Measurements from ENCODE around the gene P4HB.

The P4HB gene

DNA sequence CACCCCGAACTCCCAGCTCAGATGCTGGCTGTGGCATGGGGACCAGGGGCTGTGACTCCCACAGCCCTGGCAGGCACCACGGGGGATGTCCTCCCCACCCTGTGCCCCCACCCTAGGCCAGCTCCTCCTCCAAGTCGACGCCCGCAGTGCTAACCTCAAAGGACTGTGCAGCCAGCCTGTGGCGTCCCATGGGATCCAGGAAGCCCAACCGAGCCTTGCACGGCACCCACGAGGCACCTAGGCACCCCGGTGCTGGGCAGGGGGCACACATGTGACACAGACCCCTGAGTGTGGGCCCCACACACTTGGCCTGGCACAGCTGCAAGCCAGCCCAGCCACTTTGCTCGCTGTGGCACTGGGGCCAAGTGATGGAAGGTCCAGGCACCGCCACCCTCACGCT is 52.5 kb downstream of the P4HB start:
- DNase-seq = no peak

DNA sequence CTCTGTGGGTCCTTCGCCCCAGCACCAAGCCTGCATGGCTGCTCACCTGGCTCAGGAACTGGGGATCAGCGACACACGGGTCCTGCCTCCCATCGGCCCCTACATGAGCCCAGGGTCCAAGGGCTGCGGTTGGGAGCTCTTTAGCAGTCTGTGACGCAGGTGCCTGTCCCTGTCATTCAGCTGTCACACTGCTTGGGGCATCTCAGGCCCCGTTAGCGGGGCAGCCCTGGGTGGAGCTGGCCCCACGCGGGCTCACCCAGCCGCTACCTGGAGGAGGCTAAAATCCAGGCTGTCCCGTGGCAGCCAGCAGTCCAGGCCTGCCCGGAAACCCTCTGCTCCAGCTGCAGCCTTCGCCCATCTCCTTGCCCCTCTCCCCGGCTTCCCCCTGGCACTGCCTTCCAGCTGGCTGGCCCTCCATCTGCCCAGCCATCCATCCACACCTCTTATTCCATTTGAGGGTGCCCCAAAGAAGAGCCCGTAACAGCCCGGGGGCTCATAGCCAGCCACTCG is 53.1 kb downstream of the P4HB start:
- DNase-seq = no peak

GRCh38 chr17:81806461-81807209 is 53.7 kb downstream of the P4HB start:
- no peak for DNase-seq

DNA sequence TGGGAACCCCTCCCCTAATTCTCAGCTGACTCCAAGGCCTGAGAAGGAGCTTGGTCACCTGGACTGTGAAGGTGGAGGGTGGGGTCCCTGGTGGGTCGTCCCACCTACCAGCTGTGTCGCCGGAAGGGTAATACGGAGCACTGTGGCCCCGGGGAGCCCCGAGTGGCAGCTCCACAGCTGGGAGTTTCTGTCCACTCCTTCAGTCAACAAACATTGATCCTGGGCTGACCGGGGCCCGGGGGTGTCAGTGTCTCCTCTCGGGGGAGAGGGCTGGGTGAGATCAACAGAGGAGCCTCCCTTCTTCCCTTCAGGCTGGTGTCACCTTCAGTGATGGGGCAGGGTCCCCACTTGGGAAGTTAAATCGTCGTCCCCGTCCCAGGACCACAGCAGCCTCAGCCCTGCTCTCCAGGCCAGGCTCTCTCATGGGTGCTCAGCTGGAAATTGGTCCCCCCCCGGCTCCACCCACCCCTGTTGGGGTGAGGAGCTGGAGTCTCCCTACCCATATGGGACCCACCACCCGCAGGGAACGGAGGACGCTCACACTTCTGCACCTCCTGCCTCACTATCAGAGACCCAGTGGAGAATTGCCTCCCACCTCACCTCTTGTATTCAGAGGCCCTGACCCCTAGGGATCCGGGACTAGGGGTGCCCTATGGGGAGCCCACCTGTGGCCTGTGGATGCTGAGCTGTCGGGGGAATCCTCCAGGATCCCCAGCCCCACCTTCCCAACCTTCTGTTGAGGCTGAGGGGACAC is 54.5 kb downstream of the P4HB start:
- DNase-seq = no peak

DNA sequence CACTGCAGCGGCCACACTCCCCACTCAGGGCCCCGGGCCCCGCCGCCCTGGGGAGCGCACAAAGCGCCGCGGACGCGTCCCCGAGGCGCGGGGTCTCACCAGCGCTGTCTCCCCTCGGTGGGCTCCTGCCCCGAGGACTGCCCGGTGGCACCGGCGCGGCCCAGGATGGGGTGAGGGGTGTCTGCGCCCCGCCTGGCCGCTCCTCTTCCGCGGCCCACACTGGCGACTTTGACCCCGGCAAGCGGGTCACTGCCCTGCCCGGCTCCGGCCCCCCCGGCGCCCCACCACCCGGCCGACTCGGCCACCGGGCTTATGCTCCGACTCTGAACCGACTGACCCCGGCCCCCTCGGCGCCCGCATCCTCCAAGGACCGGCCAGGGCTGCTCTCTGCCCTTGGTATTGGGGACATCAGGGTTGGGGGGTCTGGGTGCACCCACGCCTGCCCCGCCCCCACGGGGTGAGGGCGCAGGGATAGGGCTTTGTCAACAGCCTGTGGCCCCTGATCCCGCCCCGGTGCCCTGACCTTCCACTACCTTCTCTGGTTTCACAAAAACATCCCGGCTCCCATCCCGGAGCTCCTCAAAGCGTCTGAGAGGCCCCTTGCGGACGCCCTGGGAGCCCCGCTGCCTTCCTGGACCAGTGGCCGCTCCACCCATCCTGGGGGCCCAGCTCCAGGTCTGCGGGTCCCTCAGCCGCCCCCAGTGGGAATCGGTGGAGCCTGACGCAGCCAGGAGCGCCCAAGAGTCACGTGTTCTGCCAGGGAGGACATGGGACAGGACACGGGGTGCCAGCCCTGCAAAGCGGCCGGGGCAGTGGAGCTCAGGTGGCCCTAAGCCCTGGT is 55.6 kb downstream of the P4HB start:
- DNase-seq = no peak

DNA sequence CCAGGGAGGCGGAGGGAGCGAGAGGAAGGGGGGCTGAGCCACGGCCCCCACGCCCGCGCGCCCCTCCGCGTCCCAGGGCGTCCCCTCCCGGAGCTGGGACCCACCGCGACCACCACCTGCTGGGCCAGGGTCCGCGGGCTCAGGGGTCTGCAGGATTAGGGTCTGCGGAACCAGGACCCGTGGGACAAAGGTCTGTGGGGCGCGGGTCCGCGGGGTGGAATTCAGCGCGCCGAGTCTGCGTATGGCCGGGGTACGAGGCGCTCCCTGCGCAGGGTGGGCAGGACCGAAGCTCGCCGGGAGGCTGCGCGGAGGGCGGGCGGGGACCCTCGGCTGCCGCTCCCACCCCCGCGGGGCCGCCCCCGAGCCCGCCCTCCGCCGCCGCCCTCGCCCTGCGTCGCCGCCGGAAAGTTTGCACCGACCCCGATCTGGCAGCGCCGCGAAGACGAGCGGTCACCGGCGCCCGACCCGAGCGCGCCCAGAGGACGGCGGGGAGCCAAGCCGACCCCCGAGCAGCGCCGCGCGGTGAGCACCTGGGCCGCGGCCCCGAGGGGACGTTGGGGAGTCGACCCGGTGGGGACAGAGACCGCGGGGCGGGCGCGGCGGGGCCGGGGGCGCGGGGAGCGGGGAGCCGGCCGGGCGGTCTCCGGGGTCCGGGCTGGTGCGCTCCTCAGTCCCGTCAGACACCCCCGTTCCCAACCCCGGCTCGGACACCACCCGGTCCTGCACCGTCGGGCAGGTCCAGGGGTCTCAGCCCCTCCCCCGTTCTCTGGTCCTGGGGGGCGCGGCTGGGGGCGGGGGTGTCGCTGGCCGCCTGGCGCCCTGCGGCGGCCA is 56.4 kb downstream of the P4HB start, which contains the start of gene GCGR:
Gene GCGR (plus strand): TSS at position 423 of the 831 bp plus-strand sequence. CDS start 4,869 bp downstream, outside the sequence.
- DNase-seq = no peak

DNA sequence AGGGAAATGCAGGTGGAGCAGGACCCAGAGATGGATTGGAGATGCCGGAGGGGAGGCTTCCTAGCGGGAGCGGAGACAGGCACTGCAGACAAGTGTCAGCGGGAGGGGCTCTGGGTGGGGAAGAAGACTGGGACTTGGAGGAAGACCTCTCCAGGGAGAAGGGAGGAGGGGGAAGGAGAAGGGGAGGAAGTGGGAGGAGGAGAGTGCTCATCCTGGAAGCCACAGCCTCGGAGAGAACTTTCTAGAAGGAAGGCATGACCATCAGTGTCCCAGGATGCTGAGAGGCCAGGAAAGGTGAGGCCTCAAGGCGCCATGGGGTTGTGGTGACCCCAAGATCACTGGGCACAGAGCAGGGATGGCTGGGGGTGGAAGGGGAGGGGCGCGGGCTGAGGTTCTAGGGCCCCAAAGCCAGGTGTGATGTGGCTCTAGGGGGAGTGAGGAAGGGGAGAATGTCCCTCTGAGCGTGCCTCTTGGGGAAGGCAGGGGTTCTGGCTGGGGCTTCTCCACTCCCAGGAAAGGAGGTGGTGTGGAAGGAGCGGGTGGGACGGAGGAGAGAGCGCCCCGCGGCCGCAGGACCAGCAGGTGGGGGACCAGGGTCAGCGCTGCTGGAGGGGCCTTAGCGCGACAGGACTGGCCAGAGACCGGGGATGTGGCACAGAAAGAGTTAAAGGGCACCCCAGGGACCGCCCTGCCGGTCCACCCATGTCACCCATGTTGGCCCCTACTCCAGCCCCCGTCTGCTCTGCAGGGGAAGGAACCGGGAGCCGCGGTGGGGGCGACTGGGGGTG is 57.3 kb downstream of the P4HB start:
- DNase-seq = no peak

- DNase-seq = no peak
These were observed 58.1 kb downstream of the P4HB start for GRCh38 chr17:81802048-81802758.

DNA sequence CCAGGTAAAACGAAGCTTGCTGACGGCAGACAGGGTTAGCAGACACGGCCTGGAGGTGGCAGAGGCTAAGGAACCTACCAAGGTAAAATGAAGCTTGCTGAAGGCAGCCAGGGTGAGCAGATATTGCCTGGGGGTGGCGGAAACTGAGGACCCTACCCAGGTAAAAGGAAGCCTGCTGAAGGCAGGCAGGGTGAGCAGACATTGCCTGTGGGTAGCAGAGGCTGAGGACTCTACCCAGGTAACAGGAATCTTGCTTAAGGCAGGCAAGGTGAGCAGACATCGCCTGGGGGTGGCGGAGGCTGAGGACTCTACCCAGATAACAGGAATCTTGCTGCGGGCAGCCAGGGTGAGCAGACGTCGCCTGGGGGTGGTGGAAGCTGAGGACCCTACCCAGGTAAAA is 59.0 kb downstream of the P4HB start:
- DNase-seq = no peak

DNA sequence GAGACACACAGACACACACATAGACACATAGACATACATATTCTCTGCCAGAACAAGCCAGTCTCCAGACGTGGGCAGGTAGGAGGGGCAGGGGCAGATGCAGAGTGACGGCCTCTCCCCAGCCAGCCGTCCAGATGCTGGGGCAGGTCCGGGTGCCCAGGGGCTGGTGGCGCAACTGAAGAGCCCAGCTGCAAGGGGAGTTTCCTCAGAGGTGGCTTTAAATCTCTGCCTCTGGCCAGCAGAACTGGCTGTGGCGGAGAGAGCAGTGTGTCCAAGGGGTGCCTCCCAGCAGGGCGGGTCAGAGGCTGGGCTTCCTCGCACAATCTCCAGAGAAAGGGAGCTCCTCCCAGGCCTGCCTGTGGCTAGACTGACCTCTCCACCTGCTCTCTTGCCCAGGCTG is 65.8 kb downstream of the P4HB start:
- DNase-seq = no peak

DNA sequence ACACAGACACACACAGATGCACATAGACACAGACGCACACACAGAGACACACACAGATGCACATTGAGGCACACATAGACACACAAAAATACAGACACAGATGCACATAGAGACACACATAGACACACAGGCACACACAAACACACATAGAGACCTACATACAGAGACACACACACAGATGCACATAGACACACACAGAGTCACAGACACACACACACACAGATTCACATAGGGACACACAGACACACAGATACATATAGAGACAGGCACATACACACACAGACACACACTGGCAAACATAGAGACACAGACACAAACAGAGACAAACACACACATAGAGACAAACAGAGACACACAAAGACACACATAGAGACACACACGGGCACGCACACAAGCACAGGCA is 66.3 kb downstream of the P4HB start:
- DNase-seq = no peak
